Measurements from ENCODE around the gene ARL3. TPM values are rescaled to one million over a fixed set of nuclear protein-coding genes. Genes with fewer than 3 reads are reported as not detected.

ARL3 gene
- total RNA-seq, 5 donors from 2014 or later (not counting 1 experiment from before 2014, with no cell fraction given) = 2.7 to 5.0 (median 3.5) TPM

Other genes starting within 250 kb of the ARL3 start
- gene ACTR1A, start 211.7 kb downstream of the ARL3 start, total RNA-seq = 10 to 100 TPM; 51.6 to 68.1 (median 63.0) TPM
- gene SUFU, start 210.4 kb downstream of the ARL3 start, total RNA-seq = 10 to 100 TPM; 13.2 to 16.4 (median 15.4) TPM
- gene TRIM8, start 69.9 kb downstream of the ARL3 start, total RNA-seq = 10 to 100 TPM; 54.2 to 74.7 (median 67.9) TPM
- 10 to 100 TPM in 4 of 5 donors, 1 to 10 TPM in 1; 9.2 to 32.6 (median 22.6) TPM for gene SFXN2, start 239 bp upstream of the ARL3 start, total RNA-seq
- gene WBP1L, start 29.6 kb upstream of the ARL3 start, total RNA-seq = 10 to 100 TPM; 20.0 to 38.5 (median 33.0) TPM
- gene CYP17A1, start 123.0 kb upstream of the ARL3 start, total RNA-seq = 1 to 10 TPM in 3 of 5 donors, not detected in 2; 3.2 to 5.1 (median 4.1) TPM
- gene BORCS7, start 139.9 kb upstream of the ARL3 start, total RNA-seq = 10 to 100 TPM; 12.0 to 16.3 (median 12.6) TPM
- gene AS3MT, start 155.1 kb upstream of the ARL3 start, total RNA-seq = 1 to 10 TPM in 1 of 5 donors, under 1 TPM in 4; 0.26 to 1.3 (median 0.50) TPM
- gene CNNM2, start 203.9 kb upstream of the ARL3 start, total RNA-seq = 10 to 100 TPM; 11.6 to 15.4 (median 14.2) TPM